AG09309 (cell line): ENCODE measurements around the gene ASB2.

Experiments used
- DNase-seq: peaks from one replicate; pipeline ENCODE4 v3.0.0-alpha.2; 2010; ENCODE audit warnings: low read depth
- H3K4me3 ChIP-seq: 2 replicates; pipeline ENCODE4 v1.5.1; 2011; ENCODE audit warnings: mild to moderate bottlenecking, low read depth, low read length, moderate library complexity; ENCODE audit not compliant: control insufficient read depth
- TF ChIP-seq, protein P1 (sequence below): IDR thresholded peaks from 2 replicates; pipeline ENCODE4 v1.5.1; 2011; ENCODE audit warnings: mild to moderate bottlenecking, low read depth, low read length, inconsistent platforms; ENCODE audit not compliant: insufficient read depth, control insufficient read depth; ENCODE audit errors: missing control alignments

The ASB2 gene

DNA sequence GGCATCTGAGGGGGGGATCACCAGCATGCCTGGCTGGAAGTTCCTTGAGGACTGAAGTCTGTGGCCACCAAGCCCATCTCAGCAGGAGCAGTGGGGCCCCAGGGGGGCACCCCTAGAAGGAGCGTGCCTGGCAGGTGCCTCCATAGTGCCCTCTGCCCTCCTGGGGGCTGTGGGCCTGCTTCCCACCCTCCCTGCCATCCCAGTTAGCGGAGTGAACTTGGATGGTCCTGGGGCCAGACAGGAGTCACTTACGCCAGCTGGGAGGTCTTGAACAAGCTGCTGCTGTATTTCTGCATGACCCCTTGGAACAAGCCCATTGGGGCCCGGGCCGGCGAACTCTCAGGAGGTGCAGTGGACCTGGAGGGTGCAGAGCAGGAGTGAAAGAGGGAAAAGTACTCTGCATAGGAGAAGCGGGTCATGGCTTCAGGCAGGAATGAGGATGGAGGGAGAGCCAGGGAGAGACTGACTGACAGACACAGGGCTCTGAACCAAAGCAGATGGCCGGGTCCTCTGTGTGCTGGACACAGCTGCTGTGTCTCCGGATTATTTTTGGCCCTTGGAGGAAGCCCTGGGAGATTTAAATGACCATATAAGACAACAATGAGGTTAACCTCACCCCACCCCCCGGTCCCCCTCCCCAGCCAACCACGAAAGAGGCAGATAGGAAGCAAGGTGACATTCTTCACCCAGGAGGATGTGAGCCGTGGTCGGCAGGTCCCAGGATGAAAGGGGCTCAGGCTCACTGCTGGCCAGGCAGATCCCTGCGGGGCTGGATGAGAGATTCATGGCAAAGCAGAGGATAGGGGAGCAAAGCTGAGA lies 19.6 kb downstream of the ASB2 start:
- TF ChIP-seq, protein P1, sequence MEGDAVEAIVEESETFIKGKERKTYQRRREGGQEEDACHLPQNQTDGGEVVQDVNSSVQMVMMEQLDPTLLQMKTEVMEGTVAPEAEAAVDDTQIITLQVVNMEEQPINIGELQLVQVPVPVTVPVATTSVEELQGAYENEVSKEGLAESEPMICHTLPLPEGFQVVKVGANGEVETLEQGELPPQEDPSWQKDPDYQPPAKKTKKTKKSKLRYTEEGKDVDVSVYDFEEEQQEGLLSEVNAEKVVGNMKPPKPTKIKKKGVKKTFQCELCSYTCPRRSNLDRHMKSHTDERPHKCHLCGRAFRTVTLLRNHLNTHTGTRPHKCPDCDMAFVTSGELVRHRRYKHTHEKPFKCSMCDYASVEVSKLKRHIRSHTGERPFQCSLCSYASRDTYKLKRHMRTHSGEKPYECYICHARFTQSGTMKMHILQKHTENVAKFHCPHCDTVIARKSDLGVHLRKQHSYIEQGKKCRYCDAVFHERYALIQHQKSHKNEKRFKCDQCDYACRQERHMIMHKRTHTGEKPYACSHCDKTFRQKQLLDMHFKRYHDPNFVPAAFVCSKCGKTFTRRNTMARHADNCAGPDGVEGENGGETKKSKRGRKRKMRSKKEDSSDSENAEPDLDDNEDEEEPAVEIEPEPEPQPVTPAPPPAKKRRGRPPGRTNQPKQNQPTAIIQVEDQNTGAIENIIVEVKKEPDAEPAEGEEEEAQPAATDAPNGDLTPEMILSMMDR, result no peak
- H3K4me3 ChIP-seq, result no peak overlapping the region
- no peak for DNase-seq

GRCh38 chr14:93955850-93956481 lies 20.4 kb downstream of the ASB2 start:
- TF ChIP-seq, protein P1, result no peak
- DNase-seq, result no peak
- no peak overlapping the region for H3K4me3 ChIP-seq

- no peak for DNase-seq
- no peak overlapping the region for H3K4me3 ChIP-seq
These were observed 21.2 kb downstream of the ASB2 start for GRCh38 chr14:93954900-93955849.

DNA sequence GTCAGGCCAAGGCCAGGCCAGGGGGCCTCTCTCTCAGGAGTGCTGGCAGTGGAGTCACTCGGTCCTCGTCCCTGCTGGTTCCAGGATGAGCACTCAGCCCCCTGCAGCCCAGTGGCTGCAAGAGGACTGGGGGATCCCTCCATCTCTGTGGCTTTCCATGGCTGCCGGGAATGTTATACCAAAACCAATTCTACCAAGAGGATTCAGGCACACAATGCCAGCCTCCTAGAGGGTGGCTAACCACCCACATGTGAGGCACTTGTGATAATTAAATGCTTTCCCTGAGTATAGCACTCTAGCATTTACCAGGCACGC lies 21.9 kb downstream of the ASB2 start:
- no peak overlapping the region for H3K4me3 ChIP-seq
- no peak for DNase-seq
- TF ChIP-seq, protein P1, result no peak

More at GRCh38 chr14:93954900-93955849, 21.2 kb downstream of the ASB2 start:
- TF ChIP-seq, protein P1, result no peak

GRCh38 chr14:93953739-93954515 lies 22.4 kb downstream of the ASB2 start:
- TF ChIP-seq, protein P1, result no peak
- H3K4me3 ChIP-seq, result no peak overlapping the region
- no peak for DNase-seq

DNA sequence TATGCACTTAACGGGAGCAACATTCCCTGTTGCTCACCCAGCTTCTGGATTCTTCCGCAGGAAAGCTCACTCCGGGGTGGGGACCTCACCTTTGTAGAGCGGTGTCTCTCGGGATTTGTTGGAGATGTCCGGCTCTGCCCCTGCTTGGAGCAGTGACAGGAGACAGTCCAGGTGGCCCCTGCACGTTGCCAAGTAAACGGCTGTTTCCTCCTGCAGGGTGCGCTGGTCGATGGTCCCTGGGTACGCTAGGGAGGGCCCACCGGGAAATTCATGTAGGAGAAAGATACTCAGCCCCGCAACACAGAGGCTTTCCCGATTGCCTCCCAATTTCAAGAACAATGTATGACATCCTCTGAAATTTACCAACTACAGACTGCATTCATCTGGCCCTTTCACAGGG lies 23.1 kb downstream of the ASB2 start:
- TF ChIP-seq, protein P1, result no peak

More for the DNA sequence above, 23.1 kb downstream of the ASB2 start:
- DNase-seq, result no peak
- H3K4me3 ChIP-seq, result no peak overlapping the region
